GM12878 (cell line): ENCODE results near the gene PPP2R2B. TPM values are rescaled to one million over a fixed set of nuclear protein-coding genes. Genes with fewer than 3 reads are reported as not detected.

Source experiments
- ATAC-seq: fragments of 200-7000 bp; cut with Tn5 transposase; 3 replicates; pipeline ENCODE4 v1.9.1; 2020; ENCODE audit warnings: mild to moderate bottlenecking, moderate library complexity
- BruUV-seq: library from RNA; stranded (reverse); fragments of 400-500 nt; replicated peaks from 2 replicates; lab custom pipeline; 2021; lab: Mats Ljungman, UMichigan
- CTCF ChIA-PET: fragments of 300-600 bp; sonication (Branson Sonifier 250); formaldehyde crosslinking; extraction: SDS; loops from one replicate; lab custom pipeline; 2021; ENCODE audit warnings: inconsistent platforms; lab: Yijun Ruan, JAX
- POLR2A ChIA-PET: fragments of 350-600 bp; formaldehyde crosslinking; extraction: SDS; loops from one replicate; lab custom pipeline; 2021; ENCODE audit warnings: inconsistent platforms; lab: Charles Lee
- RAD21 ChIA-PET: fragments of 300-600 bp; sonication (Branson Sonifier 250); formaldehyde crosslinking; loops from one replicate; lab custom pipeline; 2023; ENCODE audit warnings: antibody characterized with exemption; ENCODE audit not compliant: unreplicated experiment; lab: Charles Lee
- SMC1A ChIA-PET: fragments of 300-600 bp; sonication (Branson Sonifier 250); formaldehyde crosslinking; loops from one replicate; lab custom pipeline; 2023; ENCODE audit not compliant: unreplicated experiment, uncharacterized antibody; lab: Charles Lee
- DNase-seq: peaks from one replicate; pipeline ENCODE4 v3.0.0-alpha.2; 2011; ENCODE audit warnings: low read depth, low spot score
- FAIRE-seq: peaks from 3 replicates; lab custom pipeline; 2011; peaks lifted over from hg19 to GRCh38; lab: Jason Lieb, UNC
- H2AFZ ChIP-seq: 2 replicates; pipeline ENCODE4 v1.6.0; 2011; ENCODE audit warnings: low read depth, low read length, control low read depth; ENCODE audit not compliant: control insufficient read depth
- H3K27ac ChIP-seq: 2 replicates; pipeline ENCODE4 v1.5.1; 2011; ENCODE audit warnings: control low read depth; ENCODE audit not compliant: control insufficient read depth, insufficient read depth
- H3K27me3 ChIP-seq, 2 experiments: replicated peaks in 1 of 2; 2 replicates each; pipeline versions ENCODE4 v1.6.0 to v1.6.1; 2011; ENCODE audit warnings: low read length in 1 of 2; ENCODE audit not compliant: control insufficient read depth in 2 of 2, insufficient read depth in 2 of 2
- H3K36me3 ChIP-seq, 2 experiments: 2 replicates each; pipeline ENCODE4 v1.5.1; 2011; ENCODE audit warnings: low read length in 1 of 2; ENCODE audit not compliant: control insufficient read depth in 2 of 2, insufficient read depth in 2 of 2
- H3K4me1 ChIP-seq: 2 replicates; pipeline ENCODE4 v1.6.1; 2011; ENCODE audit warnings: mild to moderate bottlenecking, low read length, moderate library complexity, mixed read lengths; ENCODE audit not compliant: control insufficient read depth, insufficient read depth
- H3K4me2 ChIP-seq: 2 replicates; pipeline ENCODE4 v1.6.0; 2011; ENCODE audit warnings: control low read depth; ENCODE audit not compliant: control insufficient read depth, insufficient read depth
- H3K4me3 ChIP-seq: fragments of 200-600 bp; sonication (generic); 2 replicates; pipeline ENCODE4 v1.5.1; 2016
- H3K79me2 ChIP-seq: 2 replicates; pipeline ENCODE4 v1.6.0; 2011; ENCODE audit warnings: low read length; ENCODE audit not compliant: control insufficient read depth, insufficient read depth
- H3K9ac ChIP-seq: 2 replicates; pipeline ENCODE4 v1.8.0; 2011; ENCODE audit warnings: low read length, control low read depth, mixed read lengths; ENCODE audit not compliant: control insufficient read depth, insufficient read depth
- H3K9me3 ChIP-seq: replicated peaks from 3 replicates; pipeline ENCODE4 v1.5.1; 2011; ENCODE audit warnings: mild to moderate bottlenecking, low read length; ENCODE audit not compliant: control insufficient read depth, insufficient read depth
- H4K20me1 ChIP-seq: 2 replicates; pipeline ENCODE4 v1.6.0; 2011; ENCODE audit not compliant: control insufficient read depth, insufficient read depth
- ATF2 ChIP-seq: IDR thresholded peaks from 2 replicates; pipeline ENCODE4 v1.6.1; 2012; ENCODE audit warnings: low read length, inconsistent platforms
- CBX3 ChIP-seq: fragments of 200-600 bp; sonication (generic); IDR thresholded peaks from 2 replicates; pipeline ENCODE4 v1.6.1; 2016; ENCODE audit warnings: low read depth, borderline replicate concordance
- EED ChIP-seq: sonication (generic); IDR thresholded peaks from 2 replicates; pipeline ENCODE4 v1.6.1; 2016; ENCODE audit warnings: antibody characterized with exemption, low read depth
- EGR1 ChIP-seq, 2 experiments: IDR thresholded peaks; 1 replicate in 1 of 2; 2 replicates in 1 of 2; pipeline ENCODE4 v1.6.1; 2011 to 2012; ENCODE audit warnings: low read depth in 2 of 2, low read length in 2 of 2, borderline replicate concordance in 1 of 2, mild to moderate bottlenecking in 1 of 2, moderate library complexity in 1 of 2
- ETV6 ChIP-seq, 2 experiments: fragments of 450-650 bp in 1 of 2; IDR thresholded peaks in 1 of 2; conservative IDR thresholded peaks in 1 of 2; 2 replicates each; pipeline ENCODE4 v1.6.1; 2014; ENCODE audit warnings: antibody characterized with exemption in 1 of 2, borderline replicate concordance in 1 of 2, low read depth in 1 of 2, mild to moderate bottlenecking in 1 of 2, moderate library complexity in 1 of 2
- EZH2 ChIP-seq: IDR thresholded peaks from 2 replicates; pipeline ENCODE4 v1.6.1; 2012; ENCODE audit warnings: low read depth, mild to moderate bottlenecking, control low read depth, inconsistent platforms, low read length, borderline replicate concordance; ENCODE audit not compliant: control insufficient read depth
- GATAD2B ChIP-seq: fragments of 450-650 bp; conservative IDR thresholded peaks from 2 replicates; pipeline ENCODE4 v1.6.1; 2017; ENCODE audit warnings: low read depth, mild to moderate bottlenecking, moderate library complexity
- HCFC1 ChIP-seq: fragments of 150-350 bp; IDR thresholded peaks from 2 replicates; pipeline ENCODE4 v1.6.1; 2014; ENCODE audit warnings: low read length
- IKZF2 ChIP-seq, 2 experiments: fragments of 450-650 bp; IDR thresholded peaks; 2 replicates each; pipeline ENCODE4 v1.6.1; 2017; ENCODE audit warnings: mild to moderate bottlenecking in 2 of 2, moderate library complexity in 2 of 2
- MAX ChIP-seq: IDR thresholded peaks from 2 replicates; pipeline ENCODE4 v1.6.1; 2012; ENCODE audit warnings: low read depth, low read length, improper control_type of control experiment
- MLLT1 ChIP-seq: fragments of 450-650 bp; IDR thresholded peaks from 2 replicates; pipeline ENCODE4 v1.6.1; 2016; ENCODE audit warnings: mild to moderate bottlenecking
- MTA3 ChIP-seq: IDR thresholded peaks from 2 replicates; pipeline ENCODE4 v1.6.1; 2012; ENCODE audit warnings: low read length, inconsistent platforms, borderline replicate concordance
- PAX8 ChIP-seq: fragments of 450-650 bp; IDR thresholded peaks from 2 replicates; pipeline ENCODE4 v1.6.1; 2017; ENCODE audit warnings: mild to moderate bottlenecking, moderate library complexity
- PML ChIP-seq: IDR thresholded peaks from 2 replicates; pipeline ENCODE4 v1.6.1; 2012; ENCODE audit warnings: low read length, inconsistent platforms
- RFX5 ChIP-seq: IDR thresholded peaks from 2 replicates; pipeline ENCODE4 v1.6.1; 2011; ENCODE audit warnings: low read depth, low read length, improper control_type of control experiment
- TCF12 ChIP-seq: IDR thresholded peaks from 2 replicates; pipeline ENCODE4 v1.6.1; 2011; ENCODE audit warnings: low read depth, mild to moderate bottlenecking, low read length
- ZNF274 ChIP-seq: IDR thresholded peaks from one replicate; pipeline ENCODE4 v1.8.0; 2011; ENCODE audit not compliant: insufficient read length, insufficient read depth
- WGBS: methylation state at CpG from one replicate; pipeline ENCODE4 v1.1.6; 2016; ENCODE audit warnings: low lambda C conversion rate; ENCODE audit not compliant: insufficient replicate concordance, insufficient coverage; ENCODE audit errors: missing lambda C conversion rate; 5-methylcytosine and 5-hydroxymethylcytosine counted together
- in situ Hi-C: fragments of 300-500 bp; cut with MboI; formaldehyde crosslinking; loops from 9 replicates; pipeline ENCODE4 v1.14.3; 2018; ENCODE audit warnings: mixed read lengths
- intact Hi-C: fragments of 100-400 bp; cut with micrococcal nuclease; formaldehyde crosslinking; loops from one replicate; pipeline ENCODE4 v1.14.2; 2022; ENCODE audit not compliant: unreplicated experiment
- polyA plus RNA-seq, 11 experiments: library from polyadenylated mRNA; depleted of rRNA in 4 of 11; unstranded in 6 of 11; stranded (reverse) in 5 of 11; fragments of >200 nt; fragmentation: Nextera tagmentation in 4 of 11; fragmentation: Illumina TruSeq in 1 of 11; extraction: Ambion mirVana in 4 of 11; extraction: Trizol in 1 of 11; gene quantifications; 1 replicate in 1 of 11; 2 replicates in 10 of 11; pipeline versions ENCODE4 v1.2.1 to v1.2.3, GENCODE V29; 2011 to 2016; ENCODE audit warnings: inconsistent platforms in 2 of 11, missing spikeins in 2 of 11, low read depth in 1 of 11
- total RNA-seq, 4 experiments: library from RNA; depleted of rRNA in 3 of 4; stranded (reverse); fragments of >200 nt in 3 of 4; fragmentation: Illumina TruSeq in 1 of 4; extraction: Trizol in 1 of 4; gene quantifications; 2 replicates each; pipeline versions ENCODE4 v1.2.1 to v1.2.3, GENCODE V29; 2013 to 2021
- TF ChIP-seq, protein P1 (sequence below): IDR thresholded peaks from 2 replicates; pipeline ENCODE4 v1.6.1; 2011; ENCODE audit warnings: borderline replicate concordance, low read depth, mild to moderate bottlenecking, moderate library complexity, mixed read lengths, low read length; ENCODE audit not compliant: insufficient read depth; ENCODE audit errors: extremely low read length
- TF ChIP-seq, protein P2 (sequence below), 3 experiments: IDR thresholded peaks in 2 of 3; conservative IDR thresholded peaks in 1 of 3; 2 replicates each; pipeline ENCODE4 v1.5.1; 2011; ENCODE audit warnings: low read depth in 3 of 3, low read length in 3 of 3, mild to moderate bottlenecking in 3 of 3, control low read depth in 2 of 3, moderate library complexity in 2 of 3, inconsistent platforms in 1 of 3, mixed read lengths in 1 of 3; ENCODE audit not compliant: control insufficient read depth in 2 of 3, insufficient read depth in 1 of 3; ENCODE audit errors: extremely low read depth in 1 of 3

Gene PPP2R2B
- total and polyA plus RNA-seq, 10 of the 15 experiments (the other 5 are each of a cell fraction or from before 2014, with no cell fraction given), result not detected

DNA sequence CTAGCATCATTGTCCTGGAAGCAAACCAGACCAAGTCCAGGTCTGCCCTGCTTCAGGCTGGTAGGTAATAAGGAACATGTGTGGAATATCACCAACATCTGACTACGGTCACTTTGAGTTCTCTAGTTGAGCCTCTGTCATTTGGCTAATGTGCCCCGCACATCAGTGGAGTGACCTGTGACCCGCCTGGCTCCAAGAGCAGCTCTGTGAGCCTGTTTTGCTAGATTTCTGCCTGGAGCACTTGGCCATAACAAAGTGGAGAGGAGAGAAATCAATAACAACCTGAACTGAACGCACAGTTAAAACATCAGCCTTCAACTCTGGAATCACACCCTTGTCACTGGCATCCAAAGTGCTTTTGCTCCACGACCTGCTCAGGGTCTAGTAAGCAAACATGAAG lies 115.7 kb downstream of the PPP2R2B start:
- no TSS peak for BruUV-seq
- intact Hi-C loops, result no loop called here
- Histone ChIP-seq H3K9me3 (no peaks in the 10 kb centered on the region), H3K36me3 (no peaks in the 10 kb centered on the region), H3K4me3 (no peak overlapping the region), H3K79me2 (no peaks in the 10 kb centered on the region), H3K9ac (no peak overlapping the region), H3K27me3 (no peaks in the 10 kb centered on the region), H4K20me1 (no peaks in the 10 kb centered on the region), H3K4me1 (no peaks in the 10 kb centered on the region), H3K27ac (no peak overlapping the region), H2AFZ (no peak overlapping the region), H3K4me2 (no peak overlapping the region)
- no peak for DNase-seq
- ChIA-PET SMC1A (no interaction called here), CTCF (no interaction called here), RAD21 (no interaction called here), POLR2A (no interaction called here)
- no peak for FAIRE-seq
- 37% methylated on average over 5 of the region's 5 CpGs for WGBS
- in situ Hi-C loops, result no loop called here
- TF ChIP-seq EGR1 (IDR thresholded peaks at IDR 0.05; ENCODE audit: borderline replicate concordance in 1 of 2, low read depth in 2 of 2, low read length in 2 of 2), result no peak
- TF ChIP-seq, protein P1, sequence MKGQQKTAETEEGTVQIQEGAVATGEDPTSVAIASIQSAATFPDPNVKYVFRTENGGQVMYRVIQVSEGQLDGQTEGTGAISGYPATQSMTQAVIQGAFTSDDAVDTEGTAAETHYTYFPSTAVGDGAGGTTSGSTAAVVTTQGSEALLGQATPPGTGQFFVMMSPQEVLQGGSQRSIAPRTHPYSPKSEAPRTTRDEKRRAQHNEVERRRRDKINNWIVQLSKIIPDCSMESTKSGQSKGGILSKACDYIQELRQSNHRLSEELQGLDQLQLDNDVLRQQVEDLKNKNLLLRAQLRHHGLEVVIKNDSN, result no peak
- TF ChIP-seq, protein P2, sequence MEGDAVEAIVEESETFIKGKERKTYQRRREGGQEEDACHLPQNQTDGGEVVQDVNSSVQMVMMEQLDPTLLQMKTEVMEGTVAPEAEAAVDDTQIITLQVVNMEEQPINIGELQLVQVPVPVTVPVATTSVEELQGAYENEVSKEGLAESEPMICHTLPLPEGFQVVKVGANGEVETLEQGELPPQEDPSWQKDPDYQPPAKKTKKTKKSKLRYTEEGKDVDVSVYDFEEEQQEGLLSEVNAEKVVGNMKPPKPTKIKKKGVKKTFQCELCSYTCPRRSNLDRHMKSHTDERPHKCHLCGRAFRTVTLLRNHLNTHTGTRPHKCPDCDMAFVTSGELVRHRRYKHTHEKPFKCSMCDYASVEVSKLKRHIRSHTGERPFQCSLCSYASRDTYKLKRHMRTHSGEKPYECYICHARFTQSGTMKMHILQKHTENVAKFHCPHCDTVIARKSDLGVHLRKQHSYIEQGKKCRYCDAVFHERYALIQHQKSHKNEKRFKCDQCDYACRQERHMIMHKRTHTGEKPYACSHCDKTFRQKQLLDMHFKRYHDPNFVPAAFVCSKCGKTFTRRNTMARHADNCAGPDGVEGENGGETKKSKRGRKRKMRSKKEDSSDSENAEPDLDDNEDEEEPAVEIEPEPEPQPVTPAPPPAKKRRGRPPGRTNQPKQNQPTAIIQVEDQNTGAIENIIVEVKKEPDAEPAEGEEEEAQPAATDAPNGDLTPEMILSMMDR (IDR thresholded peaks at IDR 0.05 in 2 of 3, conservative IDR thresholded peaks at IDR 0.05 in 1 of 3; ENCODE audit: control insufficient read depth in 2 of 3, extremely low read depth in 1 of 3, insufficient read depth in 1 of 3, low read depth in 3 of 3, low read length in 3 of 3), result no peak
- no peak for TF ChIP-seq ETV6 (conservative IDR thresholded peaks at IDR 0.05 in 1 of 2, IDR thresholded peaks at IDR 0.05 in 1 of 2; ENCODE audit: borderline replicate concordance in 1 of 2, low read depth in 1 of 2)
- TF ChIP-seq MAX, result no peak
- TF ChIP-seq MLLT1, result no peak
- no peak for TF ChIP-seq PAX8
- no peak for TF ChIP-seq GATAD2B
- no peak for TF ChIP-seq TCF12
- no peak for TF ChIP-seq EZH2
- no peak for TF ChIP-seq ZNF274
- TF ChIP-seq PML, result no peak
- TF ChIP-seq IKZF2 (IDR thresholded peaks at IDR 0.05), result no peak
- TF ChIP-seq EED, result no peak
- no peak for TF ChIP-seq RFX5
- no peak for TF ChIP-seq MTA3
- no peak for TF ChIP-seq HCFC1
- TF ChIP-seq CBX3, result no peak
- no peak for TF ChIP-seq ATF2
- ATAC-seq, result no peak
